A549 (cell line): ENCODE data around the gene TATDN3.

Experiments used
- CTCF ChIP-seq: fragments of >200 bp; sonication (Bioruptor Twin); formaldehyde crosslinking; IDR thresholded peaks from 3 replicates; pipeline ENCODE4 v1.5.1; 2016
- ELK1 ChIP-seq: fragments of 150-350 bp; IDR thresholded peaks from 2 replicates; pipeline ENCODE4 v1.6.1; 2014; ENCODE audit warnings: low read depth, mild to moderate bottlenecking, low read length
- GATA3 ChIP-seq: IDR thresholded peaks from 2 replicates; pipeline ENCODE4 v1.6.1; 2012; ENCODE audit warnings: borderline replicate concordance
- HDAC2 ChIP-seq: fragments of 200-600 bp; sonication (generic); IDR thresholded peaks from 2 replicates; pipeline ENCODE4 v1.6.1; 2016
- JUN ChIP-seq, 2 experiments: fragments of >200 bp; sonication (Bioruptor Twin); formaldehyde crosslinking; IDR thresholded peaks; 2 replicates in 1 of 2; 3 replicates in 1 of 2; pipeline ENCODE4 v1.6.1; 2016 to 2017
- MAFK ChIP-seq: fragments of 450-650 bp; IDR thresholded peaks from 2 replicates; pipeline ENCODE4 v1.6.1; 2014; ENCODE audit not compliant: partially characterized antibody
- POLR2A ChIP-seq: IDR thresholded peaks from 2 replicates; pipeline ENCODE4 v1.6.1; 2012; ENCODE audit warnings: mild to moderate bottlenecking, low read length
- RAD21 ChIP-seq, 2 experiments: fragments of >200 bp in 1 of 2; sonication (Bioruptor Twin) in 1 of 2; formaldehyde crosslinking in 1 of 2; IDR thresholded peaks in 1 of 2; conservative IDR thresholded peaks in 1 of 2; 2 replicates in 1 of 2; 3 replicates in 1 of 2; pipeline ENCODE4 v1.6.1; 2012 to 2018; ENCODE audit warnings: inconsistent platforms in 1 of 2

- TF ChIP-seq CTCF (no peak), POLR2A (no peak), RAD21 (conservative IDR thresholded peaks at IDR 0.05 in 1 of 2, IDR thresholded peaks at IDR 0.05 in 1 of 2) (0 out of 5 replicates have a peak, but pooled peaks have one; percentile 3 to 20), JUN (IDR thresholded peaks at IDR 0.05) (peak in 1 of 2 experiments; percentile 37; a peak in 2 of 5 replicates), HDAC2 (no peak), MAFK (peak; percentile 88), GATA3 (peak; percentile 67; the same call in 1 of the 2 replicates), ELK1 (no peak)
Measured at GRCh38 chr1:212853658-212854057, 62.0 kb downstream of the TATDN3 start.
